ENCODE results near the gene MST1.

DNA sequence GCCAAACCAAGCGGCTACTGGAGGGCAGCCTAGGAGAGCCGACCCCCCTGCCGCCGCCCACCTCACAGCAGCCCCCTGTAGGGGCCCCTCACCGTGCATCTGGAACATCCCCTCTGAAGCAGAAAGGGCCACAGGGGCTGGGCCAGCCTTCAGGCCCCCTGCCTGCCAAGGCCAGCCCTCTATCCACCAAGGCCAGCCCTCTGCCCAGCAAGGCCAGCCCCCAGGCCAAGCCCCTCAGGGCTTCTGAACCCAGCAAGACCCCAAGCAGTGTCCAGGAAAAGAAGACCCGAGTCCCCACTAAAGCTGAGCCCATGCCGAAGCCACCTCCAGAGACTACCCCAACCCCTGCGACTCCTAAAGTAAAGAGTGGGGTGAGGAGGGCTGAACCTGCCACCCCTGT is 38.6 kb downstream of the MST1 start:
- TF ChIP-seq, protein P1, sequence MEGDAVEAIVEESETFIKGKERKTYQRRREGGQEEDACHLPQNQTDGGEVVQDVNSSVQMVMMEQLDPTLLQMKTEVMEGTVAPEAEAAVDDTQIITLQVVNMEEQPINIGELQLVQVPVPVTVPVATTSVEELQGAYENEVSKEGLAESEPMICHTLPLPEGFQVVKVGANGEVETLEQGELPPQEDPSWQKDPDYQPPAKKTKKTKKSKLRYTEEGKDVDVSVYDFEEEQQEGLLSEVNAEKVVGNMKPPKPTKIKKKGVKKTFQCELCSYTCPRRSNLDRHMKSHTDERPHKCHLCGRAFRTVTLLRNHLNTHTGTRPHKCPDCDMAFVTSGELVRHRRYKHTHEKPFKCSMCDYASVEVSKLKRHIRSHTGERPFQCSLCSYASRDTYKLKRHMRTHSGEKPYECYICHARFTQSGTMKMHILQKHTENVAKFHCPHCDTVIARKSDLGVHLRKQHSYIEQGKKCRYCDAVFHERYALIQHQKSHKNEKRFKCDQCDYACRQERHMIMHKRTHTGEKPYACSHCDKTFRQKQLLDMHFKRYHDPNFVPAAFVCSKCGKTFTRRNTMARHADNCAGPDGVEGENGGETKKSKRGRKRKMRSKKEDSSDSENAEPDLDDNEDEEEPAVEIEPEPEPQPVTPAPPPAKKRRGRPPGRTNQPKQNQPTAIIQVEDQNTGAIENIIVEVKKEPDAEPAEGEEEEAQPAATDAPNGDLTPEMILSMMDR (IDR thresholded peaks at IDR 0.05; ENCODE audit: borderline replicate concordance, extremely low read depth, low read length, poor library complexity, severe bottlenecking), result no peak
- no peak for TF ChIP-seq EZH2 (IDR thresholded peaks at IDR 0.05; ENCODE audit: borderline replicate concordance, low read depth, low read length, severe bottlenecking)

Data from DND-41 (cell line).